Measurements from ENCODE around the gene A1CF.
"Not testable (repeated sequence)": the region's sequence is repeated elsewhere in the genome, so short reads cannot be mapped to it uniquely, and the experiment has no call there.

Gene A1CF

GRCh38 chr10:50885097-50885859, at the start of gene A1CF:
Gene A1CF, minus strand, starts transcription at chr10:50885627. Its CDS starts 25,687 bp downstream, at chr10:50859940.
- DNase-seq (ENCODE audit: low read depth in 2 of 2) = no peak

GRCh38 chr10:50931948-50932431, 46.6 kb upstream of the A1CF start:
- no peak for DNase-seq (ENCODE audit: low read depth in 2 of 2)

- no peak for DNase-seq (ENCODE audit: low read depth in 2 of 2)
Observed at GRCh38 chr10:50929670-50930069, 44.2 kb upstream of the A1CF start.

GRCh38 chr10:50928190-50928552, 42.7 kb upstream of the A1CF start:
- DNase-seq (ENCODE audit: low read depth in 2 of 2) = no peak

- no peak for DNase-seq (ENCODE audit: low read depth in 2 of 2)
Observed at GRCh38 chr10:50927522-50928189, 42.2 kb upstream of the A1CF start.

- not testable (repeated sequence) for DNase-seq (ENCODE audit: low read depth in 2 of 2)
Observed at GRCh38 chr10:50923471-50923870, 38.0 kb upstream of the A1CF start.

GRCh38 chr10:50919010-50919409, 33.6 kb upstream of the A1CF start:
- DNase-seq (ENCODE audit: low read depth in 2 of 2) = no peak

GRCh38 chr10:50918529-50918928, 33.1 kb upstream of the A1CF start:
- DNase-seq (ENCODE audit: low read depth in 2 of 2) = no peak

- no peak for DNase-seq (ENCODE audit: low read depth in 2 of 2)
Observed at GRCh38 chr10:50917486-50917885, 32.1 kb upstream of the A1CF start.

- DNase-seq (ENCODE audit: low read depth in 2 of 2) = no peak
Observed at GRCh38 chr10:50909334-50910014, 24.0 kb upstream of the A1CF start.

- no peak for DNase-seq (ENCODE audit: low read depth in 2 of 2)
Observed at GRCh38 chr10:50908366-50908765, 22.9 kb upstream of the A1CF start.

GRCh38 chr10:50905797-50906196, 20.4 kb upstream of the A1CF start:
- not testable (repeated sequence) for DNase-seq (ENCODE audit: low read depth in 2 of 2)

GRCh38 chr10:50896721-50897120, 11.3 kb upstream of the A1CF start:
- no peak for DNase-seq (ENCODE audit: low read depth in 2 of 2)

GRCh38 chr10:50894312-50894711, 8.9 kb upstream of the A1CF start:
- no peak for DNase-seq (ENCODE audit: low read depth in 2 of 2)

GRCh38 chr10:50892467-50892866, 7.0 kb upstream of the A1CF start:
- no peak for DNase-seq (ENCODE audit: low read depth in 2 of 2)

GRCh38 chr10:50884302-50884701, 1.1 kb downstream of the A1CF start:
- DNase-seq (ENCODE audit: low read depth in 2 of 2) = no peak

- DNase-seq (ENCODE audit: low read depth in 2 of 2) = no peak
Observed at GRCh38 chr10:50883629-50884028, 1.8 kb downstream of the A1CF start.

GRCh38 chr10:50882540-50882983, 2.9 kb downstream of the A1CF start:
- no peak for DNase-seq (ENCODE audit: low read depth in 2 of 2)

GRCh38 chr10:50881046-50881445, 4.4 kb downstream of the A1CF start:
- not testable (repeated sequence) for DNase-seq (ENCODE audit: low read depth in 2 of 2)

GRCh38 chr10:50876429-50876828, 9.0 kb downstream of the A1CF start:
- no peak for DNase-seq (ENCODE audit: low read depth in 2 of 2)

GRCh38 chr10:50874723-50875122, 10.7 kb downstream of the A1CF start:
- DNase-seq (ENCODE audit: low read depth in 2 of 2) = no peak

- no peak for DNase-seq (ENCODE audit: low read depth in 2 of 2)
Observed at GRCh38 chr10:50866317-50866716, 19.1 kb downstream of the A1CF start.

GRCh38 chr10:50862719-50863118, 22.7 kb downstream of the A1CF start:
- DNase-seq (ENCODE audit: low read depth in 2 of 2) = no peak

Data from stimulated activated CD4-positive, alpha-beta T cell treated with anti-CD3 and anti-CD28 coated beads, Interleukin-12 subunit alpha, Interleukin-12 subunit beta, amount 100 ng/mL, for 24 hours (primary cell).